Stimulated activated CD8-positive, alpha-beta memory T cell treated with anti-CD3 and anti-CD28 coated beads, Interleukin-15, amount 100 ng/mL, for 24 hours (primary cell): Measurements from ENCODE around the gene PHACTR3.
"Not testable (repeated sequence)": the region's sequence is repeated elsewhere in the genome, so short reads cannot be mapped to it uniquely, and the experiment has no call there.

ENCODE experiments used
- DNase-seq: peaks from one replicate; pipeline ENCODE4 v3.0.0-alpha.2; 2020; ENCODE audit warnings: low read depth

PHACTR3 gene

GRCh38 chr20:59863058-59863457, 258.7 kb downstream of the PHACTR3 start:
- DNase-seq = no peak

GRCh38 chr20:59864726-59865125, 260.4 kb downstream of the PHACTR3 start:
- no peak for DNase-seq

- no peak for DNase-seq
Measured at GRCh38 chr20:59866338-59866737, 262.0 kb downstream of the PHACTR3 start.

GRCh38 chr20:59871096-59871495, 266.8 kb downstream of the PHACTR3 start:
- no peak for DNase-seq

- DNase-seq = no peak
Measured at GRCh38 chr20:59873409-59873808, 269.1 kb downstream of the PHACTR3 start.

- no peak for DNase-seq
Measured at GRCh38 chr20:59880198-59880597, 275.9 kb downstream of the PHACTR3 start.

- no peak for DNase-seq
Measured at GRCh38 chr20:59884494-59884893, 280.2 kb downstream of the PHACTR3 start.

- no peak for DNase-seq
Measured at GRCh38 chr20:59888050-59888449, 283.7 kb downstream of the PHACTR3 start.

- DNase-seq = not testable (repeated sequence)
Measured at GRCh38 chr20:59890035-59890434, 285.7 kb downstream of the PHACTR3 start.

- DNase-seq = no peak
Measured at GRCh38 chr20:59891581-59891980, 287.2 kb downstream of the PHACTR3 start.

- no peak for DNase-seq
Measured at GRCh38 chr20:59895908-59896307, 291.6 kb downstream of the PHACTR3 start.
